Measurements from ENCODE around the gene KCNK3. TPM values are rescaled to one million over a fixed set of nuclear protein-coding genes. Genes with fewer than 3 reads are reported as not detected.

KCNK3 gene
- total and polyA plus RNA-seq, 2 donors (not counting 1 experiment from before 2014, with no cell fraction given) = not detected

DNA sequence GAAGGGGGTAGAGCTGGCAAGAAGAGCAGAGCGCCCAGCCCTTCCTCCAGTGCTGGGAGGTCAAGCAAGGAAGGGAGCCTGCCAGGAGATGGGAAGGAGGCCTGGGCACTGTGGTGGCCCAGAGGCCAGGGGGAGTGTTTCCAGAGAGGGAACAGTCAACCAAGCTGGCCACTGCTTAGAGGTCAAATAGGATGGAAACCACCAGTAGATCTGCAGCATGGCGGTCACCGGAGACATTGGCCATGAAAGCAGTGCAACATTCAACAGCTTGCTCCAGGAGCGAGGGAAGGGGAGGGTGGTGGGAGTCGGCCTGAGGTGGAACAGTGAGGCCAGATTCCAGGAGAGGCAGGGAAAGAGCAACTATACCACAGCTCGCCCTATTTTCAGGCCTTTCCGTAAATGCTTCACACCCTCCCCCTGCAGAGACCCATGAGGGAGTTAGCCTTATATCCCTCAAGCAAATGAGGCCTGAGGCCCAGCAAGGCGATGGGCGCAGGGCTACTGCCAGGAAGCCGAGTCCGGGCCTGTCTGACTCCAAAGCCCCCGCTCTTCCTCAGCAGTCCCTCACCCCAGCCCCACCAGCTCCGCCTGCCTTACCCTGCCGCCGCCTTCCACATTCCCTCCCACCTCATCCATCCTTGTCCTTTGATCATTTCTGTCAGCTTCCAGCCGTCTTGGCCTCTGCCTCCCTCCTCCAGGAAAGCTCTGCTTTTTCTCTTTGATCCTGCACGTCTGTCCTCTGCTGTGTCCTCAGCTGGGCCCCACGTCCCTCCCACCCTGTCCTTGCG, 17.0 kb downstream of the KCNK3 start:
- ATAC-seq (ENCODE audit: low read depth) = no peak
- POLR2A ChIA-PET = no interaction called here
- H3K27ac Mint-ChIP-seq = no peak overlapping the region

DNA sequence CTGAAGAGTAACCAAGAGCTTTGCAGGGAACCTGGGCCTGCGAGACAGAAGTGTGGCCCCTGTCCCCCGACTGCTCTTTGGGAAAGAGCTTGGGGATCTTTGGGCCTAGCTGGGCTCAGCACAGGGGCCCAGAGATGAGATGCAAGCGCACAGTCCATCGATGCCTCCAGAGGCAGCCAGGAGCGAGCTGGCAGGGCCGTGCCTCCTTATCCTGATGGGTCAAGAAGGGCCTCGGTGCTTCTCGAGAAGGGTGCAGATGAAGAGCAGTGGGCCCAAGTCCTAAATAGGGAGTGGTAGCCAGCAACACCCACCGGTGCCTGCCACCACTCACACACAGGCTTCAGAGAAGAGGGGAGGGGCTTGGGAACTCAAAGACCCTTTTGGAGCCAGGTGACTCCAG, 17.6 kb downstream of the KCNK3 start:
- intact Hi-C loops (cut with micrococcal nuclease) = no loop called here
- Histone ChIP-seq H4K20me1 (ENCODE audit: control insufficient read depth, insufficient read depth, low read length, poor library complexity, severe bottlenecking) (no peaks in the 10 kb centered on the region), H3K27ac (ENCODE audit: low read length in 2 of 2) (no peak overlapping the region), H3K4me1 (ENCODE audit: control insufficient read depth in 2 of 2, insufficient read depth in 2 of 2, low read length in 2 of 2) (no peaks in the 10 kb centered on the region), H3K36me3 (replicated peaks in 1 of 2; ENCODE audit: control extremely low read depth in 1 of 2, control insufficient read depth in 1 of 2, extremely low read depth in 1 of 2, insufficient read depth in 2 of 2, low read length in 1 of 2) (no peaks in the 10 kb centered on the region), H3K4me2 (replicated peaks; ENCODE audit: low read depth, low read length, poor library complexity, severe bottlenecking) (no peak overlapping the region), H3K9me3 (ENCODE audit: control extremely low read depth in 1 of 3, control insufficient read depth in 2 of 3, insufficient read depth in 1 of 3, low read length in 2 of 3) (no peaks in the 10 kb centered on the region), H3K79me2 (ENCODE audit: control insufficient read depth, insufficient read depth, low read length) (no peaks in the 10 kb centered on the region), H3K4me3 (ENCODE audit: control extremely low read depth in 1 of 5, extremely low read depth in 1 of 5, insufficient read depth in 1 of 5, low read depth in 2 of 5, low read length in 4 of 5) (no peak overlapping the region), H3K9ac (ENCODE audit: low read length) (no peak overlapping the region), H3K27me3 (replicated peaks in 1 of 4; ENCODE audit: control extremely low read depth in 1 of 4, control insufficient read depth in 3 of 4, insufficient read depth in 4 of 4, low read length in 3 of 4) (peaks cover 0 to 4% (median 0%) of the 10 kb centered on the region in 4 experiments), H2AFZ (ENCODE audit: insufficient read depth, low read depth, low read length, poor library complexity, severe bottlenecking) (no peak overlapping the region)
- ChIA-PET CTCF (no interaction called here), POLR2A (no interaction called here)
- DNase-seq = no peak
- no peaks in the 10 kb centered on the region for H3K9me3 Mint-ChIP-seq (ENCODE audit: insufficient read depth)
- peaks cover 7% of the 10 kb centered on the region for H3K27me3 Mint-ChIP-seq
- no peaks in the 10 kb centered on the region for H3K4me1 Mint-ChIP-seq
- H3K27ac Mint-ChIP-seq = no peak overlapping the region
- ATAC-seq (ENCODE audit: low read depth) = no peak
- 84% methylated on average over 6 of the region's 9 CpGs for WGBS (ENCODE audit: insufficient coverage)
- TF ChIP-seq, protein P1, sequence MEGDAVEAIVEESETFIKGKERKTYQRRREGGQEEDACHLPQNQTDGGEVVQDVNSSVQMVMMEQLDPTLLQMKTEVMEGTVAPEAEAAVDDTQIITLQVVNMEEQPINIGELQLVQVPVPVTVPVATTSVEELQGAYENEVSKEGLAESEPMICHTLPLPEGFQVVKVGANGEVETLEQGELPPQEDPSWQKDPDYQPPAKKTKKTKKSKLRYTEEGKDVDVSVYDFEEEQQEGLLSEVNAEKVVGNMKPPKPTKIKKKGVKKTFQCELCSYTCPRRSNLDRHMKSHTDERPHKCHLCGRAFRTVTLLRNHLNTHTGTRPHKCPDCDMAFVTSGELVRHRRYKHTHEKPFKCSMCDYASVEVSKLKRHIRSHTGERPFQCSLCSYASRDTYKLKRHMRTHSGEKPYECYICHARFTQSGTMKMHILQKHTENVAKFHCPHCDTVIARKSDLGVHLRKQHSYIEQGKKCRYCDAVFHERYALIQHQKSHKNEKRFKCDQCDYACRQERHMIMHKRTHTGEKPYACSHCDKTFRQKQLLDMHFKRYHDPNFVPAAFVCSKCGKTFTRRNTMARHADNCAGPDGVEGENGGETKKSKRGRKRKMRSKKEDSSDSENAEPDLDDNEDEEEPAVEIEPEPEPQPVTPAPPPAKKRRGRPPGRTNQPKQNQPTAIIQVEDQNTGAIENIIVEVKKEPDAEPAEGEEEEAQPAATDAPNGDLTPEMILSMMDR (IDR thresholded peaks at IDR 0.05) = no peak
- no peak for TF ChIP-seq EZH2 (IDR thresholded peaks at IDR 0.05; ENCODE audit: borderline replicate concordance, insufficient read depth, low read depth, low read length, poor library complexity, severe bottlenecking)
- H3K4me3 Mint-ChIP-seq = no peak overlapping the region

More for the DNA sequence above, 17.0 kb downstream of the KCNK3 start:
- Histone ChIP-seq H3K9me3 (ENCODE audit: control extremely low read depth in 1 of 3, control insufficient read depth in 2 of 3, insufficient read depth in 1 of 3, low read length in 2 of 3) (no peaks in the 10 kb centered on the region), H3K27me3 (replicated peaks in 1 of 4; ENCODE audit: control extremely low read depth in 1 of 4, control insufficient read depth in 3 of 4, insufficient read depth in 4 of 4, low read length in 3 of 4) (peaks cover 0 to 4% (median 0%) of the 10 kb centered on the region in 4 experiments), H3K4me2 (replicated peaks; ENCODE audit: low read depth, low read length, poor library complexity, severe bottlenecking) (no peak overlapping the region), H3K79me2 (ENCODE audit: control insufficient read depth, insufficient read depth, low read length) (no peaks in the 10 kb centered on the region), H3K9ac (ENCODE audit: low read length) (no peak overlapping the region), H3K27ac (ENCODE audit: low read length in 2 of 2) (no peak overlapping the region), H3K36me3 (replicated peaks in 1 of 2; ENCODE audit: control extremely low read depth in 1 of 2, control insufficient read depth in 1 of 2, extremely low read depth in 1 of 2, insufficient read depth in 2 of 2, low read length in 1 of 2) (no peaks in the 10 kb centered on the region), H3K4me1 (ENCODE audit: control insufficient read depth in 2 of 2, insufficient read depth in 2 of 2, low read length in 2 of 2) (no peaks in the 10 kb centered on the region), H3K4me3 (ENCODE audit: control extremely low read depth in 1 of 5, extremely low read depth in 1 of 5, insufficient read depth in 1 of 5, low read depth in 2 of 5, low read length in 4 of 5) (no peak overlapping the region), H4K20me1 (ENCODE audit: control insufficient read depth, insufficient read depth, low read length, poor library complexity, severe bottlenecking) (no peaks in the 10 kb centered on the region), H2AFZ (ENCODE audit: insufficient read depth, low read depth, low read length, poor library complexity, severe bottlenecking) (no peak overlapping the region)
- CTCF ChIA-PET = no interaction called here
- DNase-seq = no peak
- Mint-ChIP-seq H3K27me3 (peaks cover 7% of the 10 kb centered on the region), H3K4me3 (no peak overlapping the region), H3K9me3 (ENCODE audit: insufficient read depth) (no peaks in the 10 kb centered on the region), H3K4me1 (no peaks in the 10 kb centered on the region)
- intact Hi-C loops (cut with micrococcal nuclease) = no loop called here
- no peak for TF ChIP-seq EZH2 (IDR thresholded peaks at IDR 0.05; ENCODE audit: borderline replicate concordance, insufficient read depth, low read depth, low read length, poor library complexity, severe bottlenecking)
- TF ChIP-seq, protein P1 (IDR thresholded peaks at IDR 0.05) = no peak
- WGBS (ENCODE audit: insufficient coverage) = 89% methylated on average over 18 of the region's 19 CpGs

All from B cell (primary cell).